Fibroblast of villous mesenchyme (primary cell): ENCODE measurements around the gene MAP4K3. TPM values are rescaled to one million over a fixed set of nuclear protein-coding genes. Genes with fewer than 3 reads are reported as not detected.

Experiments
- DNase-seq: peaks from one replicate; pipeline ENCODE4 v3.0.0-alpha.2; 2010; ENCODE audit warnings: low read depth
- H3K4me3 ChIP-seq: 2 replicates; pipeline ENCODE4 v1.5.1; 2011; ENCODE audit warnings: low read depth, mild to moderate bottlenecking, low read length
- total RNA-seq: library from RNA; depleted of rRNA; stranded (reverse); fragments of >200 nt; gene quantifications from 2 replicates; pipeline ENCODE4 v1.2.3, GENCODE V29; 2012
- TF ChIP-seq, protein P1 (sequence below): IDR thresholded peaks from 2 replicates; pipeline ENCODE4 v1.5.1; 2012; ENCODE audit warnings: low read depth, mild to moderate bottlenecking, low read length; ENCODE audit not compliant: insufficient read depth

MAP4K3 gene
- total RNA-seq, 1 donor = 97.2 TPM

DNA sequence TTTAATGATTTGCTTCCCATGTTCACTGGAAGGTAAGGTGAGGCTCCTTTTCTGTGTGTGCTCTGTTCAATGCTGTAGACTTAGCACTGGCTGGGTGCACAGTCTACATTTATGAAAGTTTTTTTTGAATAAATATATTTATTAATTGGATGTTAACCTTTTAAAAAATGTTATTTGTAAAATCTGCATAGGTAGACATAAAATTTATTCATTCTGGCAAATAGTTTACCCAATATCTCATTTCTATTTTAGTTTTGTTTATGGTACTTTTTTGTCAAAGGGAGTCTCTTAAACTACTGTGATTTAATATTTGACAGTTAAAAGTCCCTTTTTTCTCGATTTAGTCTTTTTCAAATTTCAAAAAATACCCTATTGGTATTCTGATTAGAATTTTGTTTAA is 213.2 kb downstream of the MAP4K3 start:
- TF ChIP-seq, protein P1, sequence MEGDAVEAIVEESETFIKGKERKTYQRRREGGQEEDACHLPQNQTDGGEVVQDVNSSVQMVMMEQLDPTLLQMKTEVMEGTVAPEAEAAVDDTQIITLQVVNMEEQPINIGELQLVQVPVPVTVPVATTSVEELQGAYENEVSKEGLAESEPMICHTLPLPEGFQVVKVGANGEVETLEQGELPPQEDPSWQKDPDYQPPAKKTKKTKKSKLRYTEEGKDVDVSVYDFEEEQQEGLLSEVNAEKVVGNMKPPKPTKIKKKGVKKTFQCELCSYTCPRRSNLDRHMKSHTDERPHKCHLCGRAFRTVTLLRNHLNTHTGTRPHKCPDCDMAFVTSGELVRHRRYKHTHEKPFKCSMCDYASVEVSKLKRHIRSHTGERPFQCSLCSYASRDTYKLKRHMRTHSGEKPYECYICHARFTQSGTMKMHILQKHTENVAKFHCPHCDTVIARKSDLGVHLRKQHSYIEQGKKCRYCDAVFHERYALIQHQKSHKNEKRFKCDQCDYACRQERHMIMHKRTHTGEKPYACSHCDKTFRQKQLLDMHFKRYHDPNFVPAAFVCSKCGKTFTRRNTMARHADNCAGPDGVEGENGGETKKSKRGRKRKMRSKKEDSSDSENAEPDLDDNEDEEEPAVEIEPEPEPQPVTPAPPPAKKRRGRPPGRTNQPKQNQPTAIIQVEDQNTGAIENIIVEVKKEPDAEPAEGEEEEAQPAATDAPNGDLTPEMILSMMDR = no peak
- no peak for DNase-seq
- no peak overlapping the region for H3K4me3 ChIP-seq

DNA sequence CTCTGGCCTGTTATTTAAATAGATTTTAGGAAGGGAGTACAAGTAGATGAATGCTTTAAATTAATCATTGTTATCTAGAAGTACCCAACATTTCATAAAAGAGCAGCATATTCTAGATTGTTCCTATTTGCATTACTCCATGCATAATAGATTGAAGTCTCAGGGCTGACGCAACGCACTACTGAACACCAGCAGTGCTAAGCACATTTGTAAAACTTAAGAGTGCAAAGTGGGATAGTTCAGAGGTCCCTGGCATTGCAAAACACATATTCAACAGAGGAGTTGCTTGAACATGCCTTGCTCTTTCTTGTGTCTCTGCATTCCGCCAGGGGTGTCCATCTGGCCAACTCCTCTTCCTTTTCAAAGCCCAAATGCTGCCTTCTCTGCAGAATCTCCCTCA is 215.6 kb downstream of the MAP4K3 start:
- no peak for DNase-seq
- no peak overlapping the region for H3K4me3 ChIP-seq
- TF ChIP-seq, protein P1 = no peak

DNA sequence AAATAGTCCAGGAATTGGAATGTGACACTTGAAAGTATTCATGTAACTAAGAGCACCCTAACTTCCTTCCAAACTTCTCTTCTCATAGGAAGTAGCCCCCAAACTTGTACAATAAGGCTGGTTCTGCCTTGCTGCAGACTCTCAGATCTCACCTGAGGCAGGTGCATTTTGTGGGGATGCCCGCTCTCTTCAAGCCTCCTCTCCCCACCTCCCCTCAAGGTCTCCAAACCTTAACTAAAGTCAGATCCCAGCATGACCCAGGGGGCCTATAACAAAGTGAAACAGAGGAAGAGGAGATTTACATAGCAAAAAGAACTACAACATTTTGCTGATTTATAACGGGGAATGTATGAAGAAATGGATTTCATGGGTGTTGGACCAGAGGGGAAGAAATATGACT is 216.9 kb downstream of the MAP4K3 start:
- no peak overlapping the region for H3K4me3 ChIP-seq
- TF ChIP-seq, protein P1 = no peak
- no peak for DNase-seq

DNA sequence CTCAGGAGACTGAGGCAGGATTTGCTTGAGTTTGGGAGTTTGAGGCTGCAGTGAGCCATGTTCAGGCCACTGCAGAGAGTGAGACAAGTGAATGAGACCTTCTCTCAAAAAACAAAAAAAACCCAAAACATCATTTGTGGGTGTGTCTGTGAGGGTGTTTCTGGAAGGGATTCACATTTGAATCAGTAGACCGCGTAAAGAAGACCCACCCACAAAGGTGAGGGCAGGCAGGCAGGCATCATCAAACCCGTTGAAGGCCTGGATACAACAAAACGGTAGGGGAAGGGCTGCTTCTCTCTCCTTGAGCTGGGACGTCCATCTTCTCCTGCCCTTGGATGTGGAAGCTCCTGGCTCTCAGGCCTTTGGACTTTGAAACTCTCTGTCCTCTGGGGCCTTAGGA is 218.7 kb downstream of the MAP4K3 start:
- TF ChIP-seq, protein P1 = no peak
- no peak overlapping the region for H3K4me3 ChIP-seq
- DNase-seq = no peak

DNA sequence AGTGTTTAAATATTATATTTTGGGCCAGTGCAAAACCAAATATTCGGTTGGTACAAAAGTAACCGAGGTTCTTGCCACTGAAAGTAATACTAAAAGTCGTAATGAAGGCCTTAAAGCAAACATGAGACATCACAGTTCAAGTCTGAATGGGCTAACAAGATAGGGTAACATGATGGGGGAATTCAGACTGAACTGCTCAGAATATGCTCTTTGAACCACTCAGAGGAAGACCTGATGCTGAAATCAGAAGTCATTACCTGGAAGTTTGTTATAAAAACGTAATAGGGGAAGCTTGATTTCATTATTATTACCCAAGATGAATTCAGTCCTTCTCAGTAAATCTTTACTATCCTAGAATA is 219.9 kb downstream of the MAP4K3 start:
- TF ChIP-seq, protein P1 = no peak
- no peak for DNase-seq
- no peak overlapping the region for H3K4me3 ChIP-seq

DNA sequence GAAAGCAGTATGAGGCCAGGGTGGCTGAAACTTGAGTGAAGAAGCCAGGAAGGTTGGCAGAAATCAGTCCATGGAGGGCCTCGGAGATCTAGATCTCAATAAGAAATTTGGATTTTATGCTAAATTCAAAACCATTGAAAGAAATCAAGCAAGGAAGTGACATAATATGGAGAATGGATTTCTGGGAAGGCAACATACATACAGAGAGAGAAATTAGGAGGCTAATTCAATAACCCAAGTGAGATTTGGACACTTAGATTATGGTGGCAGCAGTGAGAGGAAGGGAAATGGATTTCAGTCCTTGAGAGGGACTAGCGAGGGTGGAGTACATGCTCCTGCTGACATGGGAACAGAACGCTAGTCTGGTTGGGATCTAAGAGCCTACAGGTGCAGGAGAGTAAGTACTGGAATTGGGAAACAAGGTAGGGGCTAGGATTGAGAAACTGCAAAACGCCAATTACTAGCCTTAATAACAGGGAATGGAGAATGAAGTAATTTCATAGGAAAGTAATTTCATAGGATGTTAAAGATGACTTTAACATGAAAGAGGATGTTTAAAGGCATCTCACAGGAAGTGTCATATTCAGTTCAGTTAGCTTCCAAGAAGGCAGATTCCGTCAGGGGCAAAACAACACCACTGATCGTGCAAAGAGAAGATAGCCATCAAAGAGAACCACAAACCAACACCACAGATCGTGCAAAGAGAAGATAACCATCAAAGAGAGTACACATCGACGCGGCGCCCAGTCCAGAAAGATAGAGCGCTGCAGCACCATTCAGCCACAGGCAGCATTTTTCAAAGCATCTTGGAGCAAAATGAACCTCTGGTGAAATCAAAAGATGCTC is 220.5 kb downstream of the MAP4K3 start:
- TF ChIP-seq, protein P1 = no peak
- no peak overlapping the region for H3K4me3 ChIP-seq
- DNase-seq = no peak

DNA sequence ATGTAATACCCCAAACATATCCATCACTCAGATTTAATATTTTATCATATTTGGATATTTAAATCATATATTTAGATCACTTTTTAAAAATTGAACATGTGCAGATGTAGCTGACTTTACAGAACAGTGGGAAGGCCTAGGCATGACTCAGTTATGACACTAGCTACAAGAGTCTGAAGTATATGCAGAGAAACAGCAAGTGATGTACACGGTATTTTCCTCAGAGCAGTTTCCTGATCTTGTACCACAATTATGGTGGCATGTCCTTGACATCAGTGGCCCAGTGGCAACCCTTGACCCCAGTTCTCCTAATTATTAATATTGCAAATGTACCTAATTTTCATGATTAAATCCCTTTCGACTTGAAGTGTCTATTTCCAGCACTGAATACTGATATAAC is 221.5 kb downstream of the MAP4K3 start:
- TF ChIP-seq, protein P1 = no peak
- no peak overlapping the region for H3K4me3 ChIP-seq
- no peak for DNase-seq
